ENCODE results near the gene DICER1. TPM values are rescaled to one million over a fixed set of nuclear protein-coding genes. Genes with fewer than 3 reads are reported as not detected.

Gene DICER1
- total RNA-seq, 1 donor from 2014 or later, result 118 TPM

- peaks cover 4% of the 10 kb centered on the region for H3K4me1 Mint-ChIP-seq (ENCODE audit: low read depth)
- H3K4me3 Mint-ChIP-seq (ENCODE audit: low read depth), result no peak overlapping the region
- peaks cover 15% of the 10 kb centered on the region for H3K27me3 Mint-ChIP-seq
- H3K27ac Mint-ChIP-seq, result no peak overlapping the region
- DNase-seq (ENCODE audit: low spot score, unreplicated experiment), result no peak
- no peaks in the 10 kb centered on the region for H3K36me3 Mint-ChIP-seq (ENCODE audit: insufficient read depth)
- TF ChIP-seq CTCF (IDR thresholded peaks at IDR 0.05; ENCODE audit: unreplicated experiment), result no peak
- no peaks in the 10 kb centered on the region for H3K9me3 Mint-ChIP-seq (ENCODE audit: low read depth)
Observed at GRCh38 chr14:95041477-95042020, 115.8 kb downstream of the DICER1 start.

DNA sequence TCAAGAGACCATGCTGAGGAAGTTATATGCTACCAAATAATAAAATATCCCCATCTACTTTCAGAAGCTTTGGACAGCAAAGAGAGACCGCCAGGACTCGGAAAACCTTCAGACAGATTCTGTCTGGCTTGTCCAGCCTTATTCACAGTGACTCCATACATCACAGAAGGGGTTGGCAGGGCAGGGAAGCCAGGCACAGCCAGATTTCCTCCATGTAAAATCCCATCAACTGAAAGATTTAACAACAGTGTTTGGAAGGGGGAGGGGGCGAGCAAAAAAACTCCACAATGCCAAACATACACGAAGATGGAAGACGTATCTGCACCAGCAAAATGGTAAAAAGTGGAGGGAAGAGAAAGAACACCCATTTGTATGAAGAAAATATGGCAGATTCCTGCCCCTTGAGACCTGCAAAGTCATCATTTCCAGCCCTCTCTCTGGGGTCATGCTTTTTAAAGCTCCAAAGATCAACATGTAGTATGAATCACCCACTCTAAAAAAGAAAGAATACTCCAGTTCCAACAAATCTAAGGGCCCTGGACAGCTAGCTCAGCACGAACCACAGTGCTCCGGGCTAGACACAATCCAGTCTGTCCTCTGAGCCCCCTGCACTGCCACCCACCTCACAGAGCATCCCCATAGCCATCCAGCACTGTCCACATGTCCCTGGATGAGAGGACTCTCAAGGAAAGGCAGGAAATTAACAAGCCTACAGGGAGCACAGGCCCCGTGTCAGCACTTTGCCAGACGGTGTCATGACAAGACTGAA lies 116.4 kb downstream of the DICER1 start:
- Mint-ChIP-seq H3K9me3 (ENCODE audit: low read depth) (no peaks in the 10 kb centered on the region), H3K27me3 (peaks cover 15% of the 10 kb centered on the region), H3K27ac (no peak overlapping the region), H3K4me1 (ENCODE audit: low read depth) (peaks cover 2% of the 10 kb centered on the region), H3K4me3 (ENCODE audit: low read depth) (no peak overlapping the region), H3K36me3 (ENCODE audit: insufficient read depth) (no peaks in the 10 kb centered on the region)
- no peak for TF ChIP-seq CTCF (IDR thresholded peaks at IDR 0.05; ENCODE audit: unreplicated experiment)
- no peak for DNase-seq (ENCODE audit: low spot score, unreplicated experiment)

- H3K27ac Mint-ChIP-seq, result no peak overlapping the region
- H3K36me3 Mint-ChIP-seq (ENCODE audit: insufficient read depth), result no peaks in the 10 kb centered on the region
- H3K9me3 Mint-ChIP-seq (ENCODE audit: low read depth), result no peaks in the 10 kb centered on the region
- peaks cover 15% of the 10 kb centered on the region for H3K27me3 Mint-ChIP-seq
- no peaks in the 10 kb centered on the region for H3K4me1 Mint-ChIP-seq (ENCODE audit: low read depth)
- no peak for DNase-seq (ENCODE audit: low spot score, unreplicated experiment)
- H3K4me3 Mint-ChIP-seq (ENCODE audit: low read depth), result no peak overlapping the region
- TF ChIP-seq CTCF (IDR thresholded peaks at IDR 0.05; ENCODE audit: unreplicated experiment), result no peak
Observed at GRCh38 chr14:95039993-95040348, 117.4 kb downstream of the DICER1 start.

- H3K36me3 Mint-ChIP-seq (ENCODE audit: insufficient read depth), result no peaks in the 10 kb centered on the region
- DNase-seq (ENCODE audit: low spot score, unreplicated experiment), result no peak
- TF ChIP-seq CTCF (IDR thresholded peaks at IDR 0.05; ENCODE audit: unreplicated experiment), result no peak
- no peak overlapping the region for H3K4me3 Mint-ChIP-seq (ENCODE audit: low read depth)
- no peaks in the 10 kb centered on the region for H3K9me3 Mint-ChIP-seq (ENCODE audit: low read depth)
- peaks cover 15% of the 10 kb centered on the region for H3K27me3 Mint-ChIP-seq
- H3K27ac Mint-ChIP-seq, result no peak overlapping the region
- H3K4me1 Mint-ChIP-seq (ENCODE audit: low read depth), result no peaks in the 10 kb centered on the region
Observed at GRCh38 chr14:95039259-95039992, 117.9 kb downstream of the DICER1 start.

DNA sequence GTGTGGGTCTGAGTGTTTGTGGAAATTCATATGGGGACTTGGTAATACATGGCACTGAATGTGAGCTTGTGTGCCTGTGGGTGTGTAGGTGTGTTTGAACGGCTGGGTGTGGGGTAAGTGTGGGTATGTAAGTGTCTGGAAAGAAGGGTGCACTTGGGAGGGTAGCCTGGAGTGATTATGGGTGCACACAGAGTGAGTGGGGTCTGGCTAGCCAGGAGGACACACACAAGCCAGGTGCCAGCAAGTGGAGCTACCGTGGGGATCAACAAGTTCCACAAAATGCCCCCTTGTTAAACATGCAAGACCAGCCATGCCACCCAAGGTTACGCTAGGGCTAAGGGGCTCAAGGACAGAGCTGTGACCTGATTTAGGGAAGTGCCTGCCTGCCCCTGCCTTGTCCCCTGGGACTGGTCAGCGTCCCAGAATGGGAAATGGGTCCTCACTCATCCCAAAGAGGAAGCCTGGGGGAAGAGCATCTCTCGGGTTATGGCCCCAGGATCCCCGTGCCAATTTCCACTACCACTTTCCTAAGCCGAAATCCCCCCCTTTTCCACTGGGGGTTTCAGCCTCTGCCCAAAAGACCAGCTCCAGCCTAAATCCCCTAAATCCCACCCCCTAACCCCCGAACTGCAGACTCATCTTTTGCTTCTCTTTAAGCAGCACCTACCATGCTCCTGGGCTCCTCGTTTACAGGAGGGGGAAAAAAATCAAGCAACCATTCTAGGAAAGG lies 118.6 kb downstream of the DICER1 start:
- no peak for TF ChIP-seq CTCF (IDR thresholded peaks at IDR 0.05; ENCODE audit: unreplicated experiment)
- H3K4me1 Mint-ChIP-seq (ENCODE audit: low read depth), result no peaks in the 10 kb centered on the region
- peaks cover 15% of the 10 kb centered on the region for H3K27me3 Mint-ChIP-seq
- H3K36me3 Mint-ChIP-seq (ENCODE audit: insufficient read depth), result no peaks in the 10 kb centered on the region
- DNase-seq (ENCODE audit: low spot score, unreplicated experiment), result no peak
- no peaks in the 10 kb centered on the region for H3K9me3 Mint-ChIP-seq (ENCODE audit: low read depth)
- no peak overlapping the region for H3K4me3 Mint-ChIP-seq (ENCODE audit: low read depth)
- H3K27ac Mint-ChIP-seq, result no peak overlapping the region
